Nephron progenitor cell (in vitro differentiated cells): ENCODE measurements around the gene FNDC3A.
"Not testable (repeated sequence)": the region's sequence is repeated elsewhere in the genome, so short reads cannot be mapped to it uniquely, and the experiment has no call there.

Experiments used
- DNase-seq: peaks from one replicate; pipeline ENCODE4 v3.0.0; 2021
- H3K27ac Mint-ChIP-seq: 2 replicates; pipeline ENCODE4 v1.8.0; 2021; ENCODE audit warnings: mild to moderate bottlenecking, moderate library complexity, mixed read lengths
- H3K27me3 Mint-ChIP-seq: 2 replicates; pipeline ENCODE4 v1.8.0; 2021; ENCODE audit warnings: mild to moderate bottlenecking, low read depth, mixed read lengths; ENCODE audit not compliant: poor library complexity
- H3K36me3 Mint-ChIP-seq: 2 replicates; pipeline ENCODE4 v1.8.0; 2021; ENCODE audit warnings: low read depth, mixed read lengths
- H3K4me1 Mint-ChIP-seq: 2 replicates; pipeline ENCODE4 v1.8.0; 2021; ENCODE audit warnings: mixed read lengths
- H3K4me3 Mint-ChIP-seq: 2 replicates; pipeline ENCODE4 v1.8.0; 2021; ENCODE audit warnings: mild to moderate bottlenecking, moderate library complexity, mixed read lengths
- H3K9me3 Mint-ChIP-seq: 2 replicates; pipeline ENCODE4 v1.8.0; 2021; ENCODE audit warnings: mild to moderate bottlenecking, moderate library complexity, mixed read lengths
- TF ChIP-seq, protein P1 (sequence below): fragments of 200-600 bp; sonication (generic); IDR thresholded peaks from 2 replicates; pipeline ENCODE4 v1.5.0; 2021; ENCODE audit warnings: antibody characterized with exemption

Gene FNDC3A

DNA sequence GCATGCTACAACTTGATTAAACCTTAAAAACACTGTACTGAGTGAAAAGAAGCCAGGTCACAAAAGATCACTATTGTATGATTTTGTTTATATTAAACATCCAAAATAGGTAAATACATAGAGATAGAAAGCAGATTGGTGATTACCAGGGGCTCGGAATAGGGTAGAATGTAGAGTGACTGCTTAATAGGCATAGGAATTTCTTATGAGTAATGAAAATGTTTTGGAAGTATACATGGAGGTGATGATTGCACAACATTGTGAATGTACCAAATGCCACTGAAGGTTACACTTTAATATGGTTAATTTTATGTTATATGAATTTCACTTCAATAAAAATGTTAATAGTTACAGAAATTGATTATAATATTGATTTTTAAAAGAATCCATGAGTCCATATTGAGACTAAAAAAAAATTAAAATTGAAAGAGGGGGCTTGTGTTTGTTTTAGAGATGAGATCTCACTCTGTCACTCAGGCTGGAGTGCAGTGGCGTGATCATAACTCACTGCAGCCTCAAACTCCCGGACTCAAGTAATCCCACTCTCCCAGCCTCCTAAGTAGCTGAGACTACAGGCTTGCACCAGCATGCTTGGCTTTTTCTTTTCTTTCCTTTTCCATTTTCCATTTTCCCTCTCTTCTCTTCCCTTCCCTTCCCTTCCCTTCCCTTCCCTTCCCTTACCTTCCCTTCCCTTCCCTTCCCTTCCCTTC lies 85.1 kb downstream of the FNDC3A start:
- Mint-ChIP-seq H3K4me3 (no peak overlapping the region), H3K27me3 (no peaks in the 10 kb centered on the region), H3K27ac (no peak overlapping the region), H3K36me3 (peaks cover 21% of the 10 kb centered on the region), H3K4me1 (no peaks in the 10 kb centered on the region), H3K9me3 (no peaks in the 10 kb centered on the region)
- no peak for DNase-seq
- TF ChIP-seq, protein P1, sequence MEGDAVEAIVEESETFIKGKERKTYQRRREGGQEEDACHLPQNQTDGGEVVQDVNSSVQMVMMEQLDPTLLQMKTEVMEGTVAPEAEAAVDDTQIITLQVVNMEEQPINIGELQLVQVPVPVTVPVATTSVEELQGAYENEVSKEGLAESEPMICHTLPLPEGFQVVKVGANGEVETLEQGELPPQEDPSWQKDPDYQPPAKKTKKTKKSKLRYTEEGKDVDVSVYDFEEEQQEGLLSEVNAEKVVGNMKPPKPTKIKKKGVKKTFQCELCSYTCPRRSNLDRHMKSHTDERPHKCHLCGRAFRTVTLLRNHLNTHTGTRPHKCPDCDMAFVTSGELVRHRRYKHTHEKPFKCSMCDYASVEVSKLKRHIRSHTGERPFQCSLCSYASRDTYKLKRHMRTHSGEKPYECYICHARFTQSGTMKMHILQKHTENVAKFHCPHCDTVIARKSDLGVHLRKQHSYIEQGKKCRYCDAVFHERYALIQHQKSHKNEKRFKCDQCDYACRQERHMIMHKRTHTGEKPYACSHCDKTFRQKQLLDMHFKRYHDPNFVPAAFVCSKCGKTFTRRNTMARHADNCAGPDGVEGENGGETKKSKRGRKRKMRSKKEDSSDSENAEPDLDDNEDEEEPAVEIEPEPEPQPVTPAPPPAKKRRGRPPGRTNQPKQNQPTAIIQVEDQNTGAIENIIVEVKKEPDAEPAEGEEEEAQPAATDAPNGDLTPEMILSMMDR = no peak

DNA sequence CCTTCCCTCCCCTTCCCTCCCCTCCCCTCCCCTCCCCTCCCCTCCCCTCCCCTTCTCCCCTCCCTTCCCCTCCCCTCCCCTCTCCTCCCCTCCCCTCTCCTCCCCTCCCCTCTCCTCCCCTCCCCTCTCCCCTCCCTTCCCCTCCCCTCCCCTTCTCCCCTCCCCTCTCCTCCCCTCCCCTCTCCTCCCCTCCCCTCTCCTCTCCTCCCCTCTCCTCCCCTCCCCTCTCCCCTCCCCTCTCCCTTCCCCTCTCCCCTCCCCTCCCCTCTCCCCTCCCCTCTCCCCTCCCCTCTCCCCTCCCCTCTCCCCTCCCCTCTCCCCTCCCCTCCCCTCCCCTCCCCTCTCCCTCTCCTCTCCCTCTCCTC lies 85.7 kb downstream of the FNDC3A start:
- not testable (repeated sequence) for H3K9me3 Mint-ChIP-seq, H3K4me1 Mint-ChIP-seq, H3K27me3 Mint-ChIP-seq, DNase-seq, H3K4me3 Mint-ChIP-seq, H3K27ac Mint-ChIP-seq
- peaks cover 17% of the 10 kb centered on the region for H3K36me3 Mint-ChIP-seq

DNA sequence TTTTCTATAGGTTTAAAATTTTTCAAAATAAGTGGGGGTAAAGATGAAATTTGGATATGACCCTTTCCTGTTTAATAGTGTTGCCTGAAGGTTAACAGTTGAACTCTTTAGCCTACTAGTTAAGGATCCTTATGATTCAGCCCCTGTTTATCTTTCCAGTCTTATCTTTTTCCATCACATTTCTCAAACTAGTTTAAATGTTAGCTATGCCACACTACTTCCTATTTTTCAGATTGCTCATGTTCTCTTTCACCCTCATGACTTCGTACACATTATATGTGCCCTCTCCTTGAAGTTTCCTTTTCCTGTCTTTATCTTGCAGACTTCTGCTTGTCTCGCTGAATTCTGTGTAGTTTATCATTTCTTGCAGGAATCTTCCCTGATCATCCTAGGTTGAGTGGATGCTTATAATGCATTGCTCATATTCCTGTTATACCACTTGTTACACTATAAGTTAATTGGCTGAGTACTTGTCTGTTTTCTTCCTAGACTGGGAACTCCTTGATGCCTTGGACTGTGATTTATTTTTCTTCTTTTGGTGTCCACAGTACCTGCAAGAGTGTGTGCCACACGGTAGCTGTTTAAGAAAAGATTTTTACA lies 86.7 kb downstream of the FNDC3A start:
- TF ChIP-seq, protein P1 = no peak
- DNase-seq = no peak
- peaks cover 16% of the 10 kb centered on the region for H3K36me3 Mint-ChIP-seq
- H3K9me3 Mint-ChIP-seq = no peaks in the 10 kb centered on the region
- no peaks in the 10 kb centered on the region for H3K4me1 Mint-ChIP-seq
- no peak overlapping the region for H3K27ac Mint-ChIP-seq
- H3K4me3 Mint-ChIP-seq = no peak overlapping the region
- no peaks in the 10 kb centered on the region for H3K27me3 Mint-ChIP-seq

DNA sequence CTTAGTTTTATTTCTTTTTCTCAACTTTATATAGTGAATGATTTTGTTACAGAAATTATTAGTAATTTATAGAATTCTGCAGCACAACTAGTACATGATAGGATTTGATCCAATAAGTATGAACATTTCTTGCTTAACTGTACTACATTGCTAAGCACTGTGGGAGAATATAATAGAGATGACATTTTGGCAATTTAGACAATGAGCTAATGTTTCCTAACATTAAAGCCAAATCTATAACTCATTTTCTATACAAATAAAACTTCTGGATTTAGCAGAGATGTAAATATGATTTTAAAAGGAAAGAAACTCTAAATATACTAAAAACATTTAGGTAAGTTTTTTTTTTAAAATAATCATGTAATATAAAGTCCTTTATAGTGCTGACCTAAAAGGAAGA lies 87.3 kb downstream of the FNDC3A start:
- Mint-ChIP-seq H3K36me3 (peaks cover 19% of the 10 kb centered on the region), H3K27me3 (no peaks in the 10 kb centered on the region), H3K4me3 (no peak overlapping the region), H3K9me3 (no peaks in the 10 kb centered on the region), H3K27ac (no peak overlapping the region), H3K4me1 (no peaks in the 10 kb centered on the region)
- DNase-seq = no peak
- TF ChIP-seq, protein P1 = no peak

DNA sequence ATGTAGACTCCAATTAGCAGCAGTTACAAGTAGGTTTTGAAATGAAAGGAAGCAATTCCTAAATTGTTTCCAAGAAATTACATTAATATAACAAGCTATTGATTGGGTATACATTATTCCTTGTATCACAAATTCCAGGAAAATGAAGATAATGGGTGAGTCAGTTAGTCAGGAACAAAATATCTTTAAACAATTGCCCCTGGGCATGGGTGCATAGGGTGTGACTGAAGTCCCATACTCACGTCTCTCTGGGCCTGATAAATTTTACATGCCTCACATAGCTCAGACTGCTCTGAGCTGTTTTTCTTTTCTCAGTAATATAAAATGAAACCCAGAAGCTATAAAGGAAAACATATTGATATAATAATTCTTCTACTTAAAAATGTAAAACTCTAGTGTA lies 87.8 kb downstream of the FNDC3A start:
- no peak overlapping the region for H3K4me3 Mint-ChIP-seq
- no peaks in the 10 kb centered on the region for H3K27me3 Mint-ChIP-seq
- peaks cover 19% of the 10 kb centered on the region for H3K36me3 Mint-ChIP-seq
- no peak for DNase-seq
- no peak overlapping the region for H3K27ac Mint-ChIP-seq
- H3K9me3 Mint-ChIP-seq = peaks cover 1% of the 10 kb centered on the region
- H3K4me1 Mint-ChIP-seq = no peaks in the 10 kb centered on the region
- TF ChIP-seq, protein P1 = no peak

DNA sequence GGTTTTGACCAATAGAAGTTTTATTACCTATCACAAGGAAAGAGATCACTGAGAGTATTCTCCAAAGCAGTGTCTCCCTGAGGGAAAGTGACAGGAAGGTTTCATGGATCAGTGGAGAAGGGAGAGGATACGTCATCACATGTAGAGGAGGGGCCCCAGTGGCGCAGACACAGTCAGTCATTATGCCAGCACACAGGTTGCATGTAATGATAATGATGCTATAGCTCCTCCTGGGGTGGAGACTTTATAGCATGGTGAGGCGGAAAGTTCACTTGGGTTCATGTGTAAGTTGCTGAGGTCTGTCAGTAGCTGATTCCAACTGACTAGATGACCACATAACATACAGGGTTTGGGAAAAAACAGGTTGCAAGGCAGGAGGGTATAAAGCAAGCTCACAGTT lies 88.8 kb downstream of the FNDC3A start:
- TF ChIP-seq, protein P1 = no peak
- H3K36me3 Mint-ChIP-seq = peaks cover 20% of the 10 kb centered on the region
- H3K9me3 Mint-ChIP-seq = peaks cover 5% of the 10 kb centered on the region
- H3K27ac Mint-ChIP-seq = peak overlapping the region; percentile 41
- no peaks in the 10 kb centered on the region for H3K4me1 Mint-ChIP-seq
- no peak for DNase-seq
- no peaks in the 10 kb centered on the region for H3K27me3 Mint-ChIP-seq
- no peak overlapping the region for H3K4me3 Mint-ChIP-seq
